Nephron (organoid): ENCODE results near the gene ZNF30.

ENCODE experiments used
- H3K27ac Mint-ChIP-seq, 3 experiments: 2 replicates each; pipeline ENCODE4 v1.8.0; 2020; ENCODE audit warnings: mixed read lengths in 3 of 3, mild to moderate bottlenecking in 2 of 3, moderate library complexity in 1 of 3
- H3K27me3 Mint-ChIP-seq: 2 replicates; pipeline ENCODE4 v1.8.0; 2021; ENCODE audit warnings: low read depth, mild to moderate bottlenecking, moderate library complexity, mixed read lengths
- H3K36me3 Mint-ChIP-seq: 2 replicates; pipeline ENCODE4 v1.8.0; 2020; ENCODE audit warnings: low read depth, mixed read lengths
- H3K4me1 Mint-ChIP-seq: 2 replicates; pipeline ENCODE4 v1.8.0; 2020; ENCODE audit warnings: mixed read lengths
- H3K4me3 Mint-ChIP-seq, 3 experiments: 2 replicates each; pipeline ENCODE4 v1.8.0; 2020; ENCODE audit warnings: mild to moderate bottlenecking in 3 of 3, mixed read lengths in 3 of 3, moderate library complexity in 2 of 3
- H3K9me3 Mint-ChIP-seq: 2 replicates; pipeline ENCODE4 v1.8.0; 2020; ENCODE audit warnings: mixed read lengths
- CTCF ChIP-seq, 3 experiments: fragments of 200-600 bp; sonication (generic); IDR thresholded peaks; one replicate each; pipeline ENCODE4 v1.5.0; 2021; ENCODE audit warnings: antibody characterized with exemption in 3 of 3; ENCODE audit not compliant: unreplicated experiment in 3 of 3

The ZNF30 gene

GRCh38 chr19:34994286-34994642, 67.6 kb downstream of the ZNF30 start:
- H3K36me3 Mint-ChIP-seq, result no peaks in the 10 kb centered on the region
- H3K27ac Mint-ChIP-seq, result no peak overlapping the region
- no peaks in the 10 kb centered on the region for H3K27me3 Mint-ChIP-seq
- TF ChIP-seq CTCF (IDR thresholded peaks at IDR 0.05; ENCODE audit: unreplicated experiment in 3 of 3), result no peak
- peaks cover 3% of the 10 kb centered on the region for H3K9me3 Mint-ChIP-seq
- peaks cover 17% of the 10 kb centered on the region for H3K4me1 Mint-ChIP-seq
- H3K4me3 Mint-ChIP-seq, result no peak overlapping the region
